Natural killer cell treated with Interleukin-12 subunit alpha and Interleukin-12 subunit beta and Interleukin-15 and Interleukin-18, amount 100 ng/mL, for 72 hours (primary cell): Measurements from ENCODE around the gene BPTF. TPM values are rescaled to one million over a fixed set of nuclear protein-coding genes. Genes with fewer than 3 reads are reported as not detected.
"Not testable (repeated sequence)": the region's sequence is repeated elsewhere in the genome, so short reads cannot be mapped to it uniquely, and the experiment has no call there.

Experiments used
- ATAC-seq, 2 donors: fragments of 150-1000 bp; cut with Tn5 transposase in 1 of 2; sonication (Bioruptor Pico), chemical (Tn5 transposase) in 1 of 2; 2 replicates each; pipeline ENCODE4 v1.10.0; 2021
- DNase-seq: peaks from one replicate; pipeline ENCODE4 v3.0.0; 2022; ENCODE audit warnings: low spot score
- H3K27ac Mint-ChIP-seq, 2 donors: 1 replicate in 1 of 2; 2 replicates in 1 of 2; pipeline ENCODE4 v1.8.0; 2022; ENCODE audit warnings: mixed read lengths in 2 of 2, mild to moderate bottlenecking in 1 of 2, moderate library complexity in 1 of 2
- H3K27me3 Mint-ChIP-seq, 2 donors: 1 replicate in 1 of 2; 2 replicates in 1 of 2; pipeline ENCODE4 v1.8.0; 2022; ENCODE audit warnings: mixed read lengths in 2 of 2
- H3K36me3 Mint-ChIP-seq: one replicate; pipeline ENCODE4 v1.8.0; 2022; ENCODE audit warnings: mixed read lengths
- H3K4me1 Mint-ChIP-seq, 2 donors: 1 replicate in 1 of 2; 2 replicates in 1 of 2; pipeline ENCODE4 v1.8.0; 2022; ENCODE audit warnings: low read depth in 2 of 2, mixed read lengths in 2 of 2, mild to moderate bottlenecking in 1 of 2
- H3K4me3 Mint-ChIP-seq: one replicate; pipeline ENCODE4 v1.8.0; 2022; ENCODE audit warnings: mixed read lengths
- H3K9me3 Mint-ChIP-seq: 2 replicates; pipeline ENCODE4 v1.8.0; 2022; ENCODE audit warnings: mixed read lengths
- total RNA-seq, 2 donors: library from RNA; stranded (reverse); gene quantifications; one replicate each; pipeline ENCODE4 v1.2.3, GENCODE V29; 2022

BPTF gene
- total RNA-seq, 2 donors from 2014 or later: 73.4 to 94.7 TPM

DNA sequence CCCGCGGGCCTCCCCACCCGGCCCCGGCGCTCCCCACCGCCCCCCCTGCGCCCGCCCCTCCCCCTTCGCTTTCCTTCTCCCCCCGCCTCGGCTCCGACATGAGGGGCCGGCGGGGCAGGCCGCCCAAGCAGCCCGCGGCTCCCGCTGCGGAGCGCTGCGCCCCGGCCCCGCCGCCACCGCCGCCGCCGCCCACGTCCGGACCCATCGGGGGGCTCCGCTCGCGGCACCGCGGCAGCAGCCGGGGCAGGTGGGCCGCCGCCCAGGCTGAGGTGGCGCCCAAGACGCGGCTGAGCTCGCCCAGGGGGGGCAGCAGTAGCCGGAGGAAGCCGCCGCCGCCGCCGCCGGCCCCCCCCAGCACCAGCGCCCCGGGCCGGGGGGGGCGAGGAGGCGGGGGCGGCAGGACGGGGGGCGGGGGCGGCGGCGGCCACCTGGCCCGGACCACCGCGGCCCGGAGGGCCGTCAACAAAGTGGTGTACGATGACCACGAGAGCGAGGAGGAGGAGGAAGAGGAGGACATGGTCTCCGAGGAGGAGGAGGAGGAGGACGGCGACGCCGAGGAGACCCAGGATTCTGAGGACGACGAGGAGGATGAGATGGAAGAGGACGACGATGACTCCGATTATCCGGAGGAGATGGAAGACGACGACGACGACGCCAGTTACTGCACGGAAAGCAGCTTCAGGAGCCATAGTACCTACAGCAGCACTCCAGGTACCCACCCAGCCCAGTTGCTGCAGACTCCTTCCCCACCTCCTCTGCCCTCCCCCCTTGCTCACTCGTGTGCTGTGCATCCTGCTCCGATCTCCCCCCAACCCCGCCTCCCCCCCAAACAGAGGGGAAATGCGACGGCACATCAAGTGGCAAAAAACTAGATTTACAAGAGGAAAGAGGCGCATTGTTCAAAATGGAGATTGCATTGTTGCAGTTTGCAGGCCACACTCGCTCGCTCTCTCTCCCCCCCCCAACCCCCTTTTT, 611 bp downstream of the BPTF start:
- not testable (repeated sequence) for H3K27me3 Mint-ChIP-seq, H3K36me3 Mint-ChIP-seq, H3K9me3 Mint-ChIP-seq
- peak overlapping the region; percentile 96 for H3K4me3 Mint-ChIP-seq
- H3K4me1 Mint-ChIP-seq: peaks cover 24 to 44% of the 10 kb centered on the region in 2 donors
- ATAC-seq (peak; percentile 75 to 79), DNase-seq (peak; percentile 64)
- H3K27ac Mint-ChIP-seq: peak overlapping the region; percentile 83 to 91

DNA sequence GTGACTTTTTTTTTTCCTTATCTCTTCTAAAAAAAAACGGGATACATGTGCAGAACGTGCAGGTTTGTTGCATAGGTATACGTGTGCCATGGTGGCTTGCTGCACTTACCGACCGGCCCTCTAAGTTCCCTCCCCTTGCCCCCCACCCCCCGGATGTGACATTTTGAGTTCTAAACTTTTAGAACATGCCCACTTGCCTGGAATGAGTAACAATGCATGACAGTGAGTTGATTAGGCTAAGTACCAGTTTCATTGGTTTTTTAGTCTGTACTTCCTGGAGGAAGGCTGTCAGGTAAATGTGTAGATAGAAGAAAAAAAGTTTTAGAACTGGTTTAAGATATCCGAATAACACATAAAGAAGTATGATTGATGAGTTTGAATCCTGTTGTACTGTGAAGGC, 4.0 kb downstream of the BPTF start:
- H3K4me1 Mint-ChIP-seq: peaks cover 42 to 55% of the 10 kb centered on the region in 2 donors
- ATAC-seq (no peak), DNase-seq (no peak)
- H3K36me3 Mint-ChIP-seq: peaks cover 4% of the 10 kb centered on the region
- no peaks in the 10 kb centered on the region for H3K9me3 Mint-ChIP-seq
- peak overlapping the region; percentile 96 for H3K4me3 Mint-ChIP-seq
- H3K27ac Mint-ChIP-seq: peak overlapping the region; percentile 14 to 37
- H3K27me3 Mint-ChIP-seq: no peaks in the 10 kb centered on the region

DNA sequence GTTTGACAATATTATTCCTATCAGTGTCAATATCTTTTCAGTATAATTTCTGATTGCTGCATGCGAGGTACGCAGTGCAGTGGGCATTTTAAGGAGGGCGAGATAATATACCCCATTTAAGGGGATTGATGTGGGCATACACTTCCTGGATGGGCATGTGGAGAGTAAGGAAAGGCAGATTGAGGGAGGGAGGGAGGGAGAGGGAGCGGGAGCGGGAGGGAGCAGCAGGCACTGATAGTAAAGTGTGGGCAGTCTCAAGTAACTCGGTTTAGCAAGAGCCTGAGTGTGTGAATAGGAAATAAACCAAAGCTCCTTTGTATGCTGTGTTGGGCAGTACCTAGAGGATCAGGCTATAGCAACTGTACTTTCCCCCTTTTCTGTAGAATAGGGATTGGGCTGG, 5.1 kb downstream of the BPTF start:
- Mint-ChIP-seq H3K27ac (peak overlapping the region in 1 of 2 donors; percentile 14), H3K27me3 (no peaks in the 10 kb centered on the region), H3K4me1 (peaks cover 51 to 64% of the 10 kb centered on the region in 2 donors), H3K4me3 (peak overlapping the region; percentile 31), H3K36me3 (peaks cover 4% of the 10 kb centered on the region), H3K9me3 (no peaks in the 10 kb centered on the region)
- ATAC-seq (no peak), DNase-seq (no peak)

DNA sequence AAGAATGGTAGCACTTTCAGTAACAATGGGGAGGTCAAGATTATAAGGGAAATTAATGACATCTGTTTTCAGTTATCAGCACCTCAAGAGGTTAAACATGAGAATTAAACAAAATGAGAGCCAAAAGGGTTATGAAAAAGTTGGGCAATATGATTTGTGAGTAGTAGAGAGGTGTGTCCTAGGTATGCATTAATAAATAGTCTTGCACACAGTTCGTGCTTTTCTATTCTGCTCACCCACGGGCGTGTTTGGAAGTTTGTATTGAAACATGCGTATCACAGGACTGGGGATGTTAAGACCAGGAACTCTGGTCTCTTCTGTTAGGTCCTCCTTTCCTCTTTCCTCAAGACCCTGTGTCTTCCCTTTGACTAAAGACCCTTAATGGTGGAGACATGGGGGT, 6.0 kb downstream of the BPTF start:
- DNase-seq: no peak
- no peak for ATAC-seq
- H3K36me3 Mint-ChIP-seq: peaks cover 4% of the 10 kb centered on the region
- H3K4me1 Mint-ChIP-seq: peaks cover 54 to 72% of the 10 kb centered on the region in 2 donors
- no peaks in the 10 kb centered on the region for H3K9me3 Mint-ChIP-seq
- H3K4me3 Mint-ChIP-seq: no peak overlapping the region
- peak overlapping the region in 1 of 2 donors; percentile 14 for H3K27ac Mint-ChIP-seq
- no peaks in the 10 kb centered on the region for H3K27me3 Mint-ChIP-seq

- no peak for ATAC-seq
- DNase-seq: no peak
- Mint-ChIP-seq H3K27me3 (no peaks in the 10 kb centered on the region), H3K4me1 (peaks cover 61 to 64% of the 10 kb centered on the region in 2 donors), H3K4me3 (no peak overlapping the region), H3K27ac (peak overlapping the region in 1 of 2 donors; percentile 28), H3K36me3 (peaks cover 4% of the 10 kb centered on the region), H3K9me3 (no peaks in the 10 kb centered on the region)
These were observed 7.8 kb downstream of the BPTF start for GRCh38 chr17:67833134-67833533.

GRCh38 chr17:67833946-67834631, 8.8 kb downstream of the BPTF start:
- no peak for DNase-seq
- H3K4me3 Mint-ChIP-seq: no peak overlapping the region
- H3K27ac Mint-ChIP-seq: peak overlapping the region in 1 of 2 donors; percentile 19
- no peaks in the 10 kb centered on the region for H3K9me3 Mint-ChIP-seq
- peaks cover 54 to 56% of the 10 kb centered on the region in 2 donors for H3K4me1 Mint-ChIP-seq
- ATAC-seq: no peak
- H3K27me3 Mint-ChIP-seq: no peaks in the 10 kb centered on the region
- H3K36me3 Mint-ChIP-seq: peaks cover 4% of the 10 kb centered on the region

- Mint-ChIP-seq H3K27me3 (no peaks in the 10 kb centered on the region), H3K27ac (peak overlapping the region in 1 of 2 donors; percentile 19), H3K9me3 (no peaks in the 10 kb centered on the region), H3K36me3 (peaks cover 4% of the 10 kb centered on the region), H3K4me3 (no peak overlapping the region), H3K4me1 (peaks cover 50 to 53% of the 10 kb centered on the region in 2 donors)
- DNase-seq: no peak
- ATAC-seq: peak in 1 of 2 donors; percentile 50
These were observed 9.3 kb downstream of the BPTF start for GRCh38 chr17:67834634-67835033.

DNA sequence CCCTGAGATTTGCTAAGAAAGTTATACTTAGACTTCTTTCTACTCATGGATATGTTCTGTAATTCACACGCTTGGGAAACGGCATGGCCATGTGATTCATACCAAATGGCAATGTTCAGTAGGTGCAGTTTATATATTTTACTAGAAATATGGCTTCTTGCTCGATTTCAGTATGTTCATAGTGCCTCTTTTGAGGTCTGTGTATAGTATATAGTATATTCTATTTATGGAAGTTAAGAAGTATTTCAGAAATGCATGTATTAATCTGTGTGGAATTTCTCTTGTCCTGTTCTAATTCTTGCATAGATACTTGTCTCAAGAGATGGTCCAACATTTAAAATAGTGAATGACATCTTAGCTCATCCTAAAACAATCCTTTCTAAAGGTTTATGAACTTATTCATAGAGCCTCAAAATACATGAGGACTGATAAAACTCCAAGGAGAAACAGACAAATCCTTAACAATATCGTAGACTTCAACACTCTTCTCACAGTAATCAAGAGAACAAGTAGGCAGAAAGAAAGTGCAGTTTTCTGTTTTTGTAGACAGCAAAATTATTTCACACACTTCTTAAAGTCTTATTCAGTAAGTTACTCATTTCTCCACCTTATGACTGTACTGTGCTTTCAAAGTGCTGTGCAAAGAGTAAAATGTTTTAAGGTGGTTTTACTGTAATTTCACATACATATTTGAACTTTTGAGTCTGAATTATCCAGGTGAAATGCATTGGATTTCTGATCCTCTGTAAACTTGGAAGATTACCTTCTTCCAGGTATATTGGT, 11.1 kb downstream of the BPTF start:
- DNase-seq: no peak
- Mint-ChIP-seq H3K36me3 (peaks cover 4% of the 10 kb centered on the region), H3K4me3 (no peak overlapping the region), H3K27me3 (no peaks in the 10 kb centered on the region), H3K27ac (peak overlapping the region; percentile 33 to 39), H3K9me3 (no peaks in the 10 kb centered on the region), H3K4me1 (peaks cover 40 to 41% of the 10 kb centered on the region in 2 donors)
- ATAC-seq: peak in 1 of 2 donors; percentile 76

GRCh38 chr17:67837965-67838364, 12.7 kb downstream of the BPTF start:
- no peak overlapping the region for H3K4me3 Mint-ChIP-seq
- no peak overlapping the region for H3K27ac Mint-ChIP-seq
- no peak for ATAC-seq
- H3K27me3 Mint-ChIP-seq: no peaks in the 10 kb centered on the region
- peaks cover 43 to 49% of the 10 kb centered on the region in 2 donors for H3K4me1 Mint-ChIP-seq
- peaks cover 4% of the 10 kb centered on the region for H3K36me3 Mint-ChIP-seq
- DNase-seq: no peak
- H3K9me3 Mint-ChIP-seq: no peaks in the 10 kb centered on the region

DNA sequence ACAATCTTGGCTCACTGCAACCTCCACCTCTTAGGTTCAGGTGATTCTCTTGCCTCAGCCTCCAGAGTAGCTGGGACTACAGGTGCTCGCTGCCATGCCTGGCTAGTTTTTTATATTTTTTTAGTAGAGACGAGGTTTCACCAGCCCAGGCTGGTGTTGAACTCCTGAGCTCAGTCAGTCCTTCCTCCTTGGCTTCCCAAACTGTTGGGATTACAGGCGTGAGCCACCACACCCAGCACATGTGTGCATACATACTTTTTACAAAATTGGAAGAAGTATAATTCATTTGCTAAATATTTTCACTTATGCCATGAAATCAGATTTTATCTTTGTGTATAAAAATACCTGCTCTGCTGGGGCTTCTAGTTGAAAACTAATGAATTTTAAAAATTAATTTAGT, 13.2 kb downstream of the BPTF start:
- Mint-ChIP-seq H3K9me3 (no peaks in the 10 kb centered on the region), H3K27ac (no peak overlapping the region), H3K4me3 (no peak overlapping the region), H3K4me1 (peaks cover 39 to 49% of the 10 kb centered on the region in 2 donors), H3K27me3 (no peaks in the 10 kb centered on the region), H3K36me3 (peaks cover 4% of the 10 kb centered on the region)
- no peak for ATAC-seq
- DNase-seq: no peak

DNA sequence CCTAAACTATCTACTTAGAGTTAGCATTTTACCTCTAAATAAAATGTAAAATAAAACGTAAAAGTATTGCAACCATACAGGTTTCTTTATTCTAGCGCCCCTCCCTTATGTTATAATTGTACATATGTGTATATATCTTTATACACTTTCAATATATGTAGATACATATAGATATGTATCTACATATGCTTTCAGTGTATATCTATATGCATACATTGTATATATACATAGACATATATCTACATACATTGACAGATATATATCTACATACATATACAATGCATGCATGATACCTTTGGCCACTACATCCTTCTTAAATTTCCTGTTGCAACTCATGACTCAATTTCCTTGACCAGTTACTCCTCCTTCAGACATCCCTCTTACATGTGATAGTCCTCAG, 16.7 kb downstream of the BPTF start:
- Mint-ChIP-seq H3K9me3 (no peaks in the 10 kb centered on the region), H3K4me3 (no peak overlapping the region), H3K4me1 (peaks cover 18 to 22% of the 10 kb centered on the region in 2 donors)

DNA sequence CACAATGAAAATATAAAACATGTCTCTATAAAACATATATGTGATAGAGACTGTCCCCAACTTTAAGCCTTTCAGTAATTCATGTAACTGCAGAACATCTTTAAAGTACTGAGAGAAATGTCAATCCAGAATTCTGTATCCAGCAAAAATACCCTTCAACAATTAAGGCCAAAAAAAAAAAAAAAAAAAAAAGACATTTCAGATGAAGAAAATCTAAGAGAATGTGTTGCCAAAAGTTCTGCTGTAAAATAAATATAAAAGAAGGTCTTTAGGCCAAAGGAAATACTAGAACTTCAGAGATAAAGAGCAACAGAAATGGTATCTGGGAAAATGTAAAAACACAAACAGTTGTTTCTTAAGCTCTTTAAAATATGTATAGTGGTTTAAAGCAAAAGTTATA, 17.3 kb downstream of the BPTF start:
- Mint-ChIP-seq H3K27ac (peak overlapping the region; percentile 4 to 8), H3K4me1 (peaks cover 15 to 18% of the 10 kb centered on the region in 2 donors), H3K9me3 (no peaks in the 10 kb centered on the region), H3K4me3 (no peak overlapping the region), H3K27me3 (no peaks in the 10 kb centered on the region), H3K36me3 (no peaks in the 10 kb centered on the region)
- ATAC-seq (no peak), DNase-seq (no peak)

More for the DNA sequence above, 16.7 kb downstream of the BPTF start:
- Mint-ChIP-seq H3K36me3 (no peaks in the 10 kb centered on the region), H3K27ac (peak overlapping the region; percentile 4 to 8), H3K27me3 (no peaks in the 10 kb centered on the region)
- no peak for DNase-seq
- no peak for ATAC-seq

GRCh38 chr17:67845374-67845773, 20.1 kb downstream of the BPTF start:
- H3K27me3 Mint-ChIP-seq: no peaks in the 10 kb centered on the region
- no peaks in the 10 kb centered on the region for H3K36me3 Mint-ChIP-seq
- ATAC-seq (no peak), DNase-seq (no peak)
- no peak overlapping the region for H3K4me3 Mint-ChIP-seq
- no peaks in the 10 kb centered on the region for H3K9me3 Mint-ChIP-seq
- H3K27ac Mint-ChIP-seq: no peak overlapping the region
- peaks cover 19 to 22% of the 10 kb centered on the region in 2 donors for H3K4me1 Mint-ChIP-seq
